GM12874 (cell line): ENCODE measurements around the gene PROZ.

Experiments
- CTCF ChIP-seq: IDR thresholded peaks from 2 replicates; pipeline ENCODE4 v1.5.1; 2011; ENCODE audit warnings: low read depth, mild to moderate bottlenecking, control low read depth, low read length, moderate library complexity; ENCODE audit not compliant: insufficient read depth

PROZ gene

GRCh38 chr13:113168211-113168610 lies 9.8 kb downstream of the PROZ start:
- TF ChIP-seq CTCF = no peak

- no peak for TF ChIP-seq CTCF
These were observed 11.1 kb downstream of the PROZ start for GRCh38 chr13:113169277-113170272.

- no peak for TF ChIP-seq CTCF
These were observed 12.1 kb downstream of the PROZ start for GRCh38 chr13:113170511-113170910.

GRCh38 chr13:113171250-113172125 lies 13.0 kb downstream of the PROZ start:
- TF ChIP-seq CTCF = no peak

GRCh38 chr13:113172419-113172926 lies 14.0 kb downstream of the PROZ start:
- TF ChIP-seq CTCF = no peak

GRCh38 chr13:113176280-113176679 lies 17.8 kb downstream of the PROZ start:
- TF ChIP-seq CTCF = no peak

- TF ChIP-seq CTCF = no peak
These were observed 18.4 kb downstream of the PROZ start for GRCh38 chr13:113176822-113177221.
